NCI-H1436 treated with DMSO at 0.1 percent for 48 hours (cell line): ENCODE measurements around the gene RAB31.

Experiments
- DNase-seq: peaks from one replicate; lab custom pipeline; 2025; lab: John Stamatoyannopoulos, UW

Gene RAB31

GRCh38 chr18:9791991-9792390, 83.9 kb downstream of the RAB31 start:
- no peak for DNase-seq

- DNase-seq: no peak
Measured at GRCh38 chr18:9792565-9793245, 84.6 kb downstream of the RAB31 start.

GRCh38 chr18:9796011-9796410, 87.9 kb downstream of the RAB31 start:
- no peak for DNase-seq

GRCh38 chr18:9796935-9797549, 88.9 kb downstream of the RAB31 start:
- DNase-seq: no peak

- DNase-seq: no peak
Measured at GRCh38 chr18:9802175-9803062, 94.3 kb downstream of the RAB31 start.

- DNase-seq: no peak
Measured at GRCh38 chr18:9803063-9803697, 95.1 kb downstream of the RAB31 start.

- no peak for DNase-seq
Measured at GRCh38 chr18:9803698-9804516, 95.8 kb downstream of the RAB31 start.

GRCh38 chr18:9804517-9805104, 96.5 kb downstream of the RAB31 start:
- no peak for DNase-seq

- no peak for DNase-seq
Measured at GRCh38 chr18:9806905-9807304, 98.8 kb downstream of the RAB31 start.

- DNase-seq: no peak
Measured at GRCh38 chr18:9808295-9809241, 100.5 kb downstream of the RAB31 start.

GRCh38 chr18:9809697-9810096, 101.6 kb downstream of the RAB31 start:
- no peak for DNase-seq

GRCh38 chr18:9810299-9810698, 102.2 kb downstream of the RAB31 start:
- DNase-seq: no peak

GRCh38 chr18:9810994-9811705, 103.0 kb downstream of the RAB31 start:
- no peak for DNase-seq

GRCh38 chr18:9811978-9812377, 103.9 kb downstream of the RAB31 start:
- no peak for DNase-seq

- no peak for DNase-seq
Measured at GRCh38 chr18:9814431-9814830, 106.3 kb downstream of the RAB31 start.

- DNase-seq: no peak
Measured at GRCh38 chr18:9817286-9817685, 109.2 kb downstream of the RAB31 start.

GRCh38 chr18:9817725-9818422, 109.8 kb downstream of the RAB31 start:
- no peak for DNase-seq

- no peak for DNase-seq
Measured at GRCh38 chr18:9818423-9818734, 110.3 kb downstream of the RAB31 start.

GRCh38 chr18:9820127-9820526, 112.0 kb downstream of the RAB31 start:
- no peak for DNase-seq
